Kidney (tissue), 14 donors: ENCODE measurements around the gene PHOX2A. TPM values are rescaled to one million over a fixed set of nuclear protein-coding genes. Genes with fewer than 3 reads are reported as not detected.
"Not testable (repeated sequence)": the region's sequence is repeated elsewhere in the genome, so short reads cannot be mapped to it uniquely, and the experiment has no call there.

Experiments
- DNase-seq, 5 donors: peaks; one replicate each; pipeline ENCODE4 v3.0.0-alpha.2; 2013 to 2020
- FAIRE-seq: peaks from 2 replicates; lab custom pipeline; 2012; peaks lifted over from hg19 to GRCh38; lab: Jason Lieb, UNC
- H3K27ac ChIP-seq, 2 donors: one replicate each; pipeline ENCODE4 v1.7.0; 2013; ENCODE audit warnings: low read depth in 2 of 2, low read length in 2 of 2, inconsistent platforms in 1 of 2
- H3K27me3 ChIP-seq: one replicate; pipeline ENCODE4 v1.7.1; 2013; ENCODE audit warnings: low read length, inconsistent platforms; ENCODE audit not compliant: control insufficient read depth, insufficient read depth
- H3K36me3 ChIP-seq, 3 donors: one replicate each; pipeline versions ENCODE4 v1.7.0 to v1.7.1; 2013; ENCODE audit warnings: low read length in 3 of 3, control low read depth in 1 of 3, inconsistent platforms in 1 of 3; ENCODE audit not compliant: insufficient read depth in 3 of 3, control insufficient read depth in 2 of 3
- H3K4me1 ChIP-seq, 3 donors: one replicate each; pipeline versions ENCODE4 v1.7.0 to v1.7.1; 2013; ENCODE audit warnings: low read length in 3 of 3, inconsistent platforms in 1 of 3, low read depth in 1 of 3; ENCODE audit not compliant: control insufficient read depth in 2 of 3, insufficient read depth in 2 of 3
- H3K4me3 ChIP-seq, 3 donors: one replicate each; pipeline versions ENCODE4 v1.7.0 to v1.8.1; 2013; ENCODE audit warnings: low read length in 3 of 3, control low read depth in 1 of 3, inconsistent platforms in 1 of 3
- H3K9ac ChIP-seq, 3 donors: one replicate each; pipeline versions ENCODE4 v1.7.0 to v1.7.1; 2013; ENCODE audit warnings: low read length in 3 of 3, control low read depth in 1 of 3, inconsistent platforms in 1 of 3
- H3K9me3 ChIP-seq, 3 donors: one replicate each; pipeline versions ENCODE4 v1.7.0 to v1.7.1; 2013; ENCODE audit warnings: low read length in 3 of 3, control low read depth in 1 of 3, inconsistent platforms in 1 of 3; ENCODE audit not compliant: control insufficient read depth in 2 of 3, insufficient read depth in 1 of 3
- CTCF ChIP-seq: IDR thresholded peaks from 3 replicates; pipeline ENCODE4 v1.5.1; 2012; ENCODE audit warnings: mild to moderate bottlenecking, moderate library complexity, borderline replicate concordance; ENCODE audit not compliant: insufficient read depth; ENCODE audit errors: extremely low read depth
- intact Hi-C: fragments of 100-400 bp; cut with DNase I; formaldehyde crosslinking; loops from one replicate; pipeline ENCODE4 v1.11.1; 2022
- polyA plus RNA-seq: library from polyadenylated mRNA; stranded (reverse); fragments of 350-450 nt; fragmentation: Illumina TruSeq; extraction: RNeasy Lipid Tissue Mini Kit (QIAGEN cat#74804); gene quantifications from one replicate; pipeline ENCODE4 v1.2.3, GENCODE V29; 2014; ENCODE audit warnings: low read depth, low replicate concordance; ENCODE audit not compliant: insufficient read depth
- total RNA-seq: library from RNA; stranded (reverse); fragmentation: NEBNext Ultra II Directional; extraction: Animal tissue kit (Norgen Biotek cat#: 25700); gene quantifications from one replicate; pipeline ENCODE4 v1.2.1, GENCODE V29; 2021
- donor health status: control.
- donor health status: control.
- donor health status: control.
- donor health status: control.
- donor health status: control.
- donor health status: DM: yes; HTN: yes; CAD: no.
- donor health status: Normal renal cell carcinoma (clear cell type).

Gene PHOX2A
- total and polyA plus RNA-seq, 2 donors from 2014 or later: not detected

GRCh38 chr11:72204886-72205285 is 39.1 kb downstream of the PHOX2A start:
- no peak overlapping the region for H3K4me3 ChIP-seq
- H3K9me3 ChIP-seq: peaks cover 0 to 2% (median 0%) of the 10 kb centered on the region in 3 donors
- no peak for TF ChIP-seq CTCF
- H3K36me3 ChIP-seq: no peaks in the 10 kb centered on the region
- no peaks in the 10 kb centered on the region for H3K27me3 ChIP-seq
- no peak for FAIRE-seq
- intact Hi-C loops: no loop called here
- H3K27ac ChIP-seq: no peak overlapping the region
- no peaks in the 10 kb centered on the region for H3K4me1 ChIP-seq
- no peak for DNase-seq
- no peak overlapping the region for H3K9ac ChIP-seq

- no peak for TF ChIP-seq CTCF
Observed at GRCh38 chr11:72203163-72203562, 40.8 kb downstream of the PHOX2A start.

GRCh38 chr11:72202571-72202970 is 41.4 kb downstream of the PHOX2A start:
- DNase-seq (no peak), FAIRE-seq (no peak)
- no peak overlapping the region for H3K4me3 ChIP-seq
- TF ChIP-seq CTCF: no peak
- intact Hi-C loops: no loop called here
- H3K9ac ChIP-seq: no peak overlapping the region
- no peaks in the 10 kb centered on the region for H3K9me3 ChIP-seq
- H3K27me3 ChIP-seq: no peaks in the 10 kb centered on the region
- H3K4me1 ChIP-seq: no peaks in the 10 kb centered on the region
- H3K27ac ChIP-seq: no peak overlapping the region
- no peaks in the 10 kb centered on the region for H3K36me3 ChIP-seq

More at GRCh38 chr11:72203163-72203562, 40.8 kb downstream of the PHOX2A start:
- no peak overlapping the region for H3K9ac ChIP-seq
- no peaks in the 10 kb centered on the region for H3K36me3 ChIP-seq
- H3K4me1 ChIP-seq: no peaks in the 10 kb centered on the region
- H3K27me3 ChIP-seq: no peaks in the 10 kb centered on the region
- no peak overlapping the region for H3K27ac ChIP-seq
- DNase-seq: no peak
- FAIRE-seq: no peak
- intact Hi-C loops: no loop called here
- H3K4me3 ChIP-seq: no peak overlapping the region
- H3K9me3 ChIP-seq: no peaks in the 10 kb centered on the region

- H3K27ac ChIP-seq, H3K9me3 ChIP-seq, H3K9ac ChIP-seq, H3K36me3 ChIP-seq, DNase-seq, intact Hi-C loops, H3K4me3 ChIP-seq, FAIRE-seq, H3K27me3 ChIP-seq, H3K4me1 ChIP-seq: not testable (repeated sequence)
Observed at GRCh38 chr11:72201445-72201844, 42.5 kb downstream of the PHOX2A start.
